KMS-11 (cell line): ENCODE measurements around the gene KAZN.

ENCODE experiments used
- H2AFZ ChIP-seq: fragments of 200-600 bp; sonication (generic); 2 replicates; pipeline ENCODE4 v1.6.1; 2016; ENCODE audit warnings: antibody characterized with exemption, mixed run types, low read depth
- H3K27ac ChIP-seq: fragments of 200-600 bp; sonication (generic); 2 replicates; pipeline ENCODE4 v1.6.1; 2016; ENCODE audit warnings: mild to moderate bottlenecking, mixed run types
- H3K27me3 ChIP-seq: fragments of 200-600 bp; sonication (generic); 2 replicates; pipeline ENCODE4 v1.6.1; 2017; ENCODE audit warnings: mild to moderate bottlenecking, low read depth, mixed run types, moderate library complexity; ENCODE audit not compliant: insufficient read depth
- H3K36me3 ChIP-seq: fragments of 200-600 bp; sonication (generic); 2 replicates; pipeline ENCODE4 v1.6.1; 2017; ENCODE audit warnings: mild to moderate bottlenecking, mixed run types; ENCODE audit not compliant: insufficient read depth
- H3K4me1 ChIP-seq: fragments of 200-600 bp; sonication (generic); 2 replicates; pipeline ENCODE4 v1.6.1; 2016; ENCODE audit warnings: mild to moderate bottlenecking, low read depth, mixed run types; ENCODE audit not compliant: poor library complexity, severe bottlenecking
- H3K4me2 ChIP-seq: fragments of 200-600 bp; sonication (generic); 2 replicates; pipeline ENCODE4 v1.7.0; 2016; ENCODE audit warnings: mild to moderate bottlenecking, mixed run types
- H3K4me3 ChIP-seq: fragments of 200-600 bp; sonication (generic); IDR thresholded peaks from 2 replicates; pipeline ENCODE4 v1.6.1; 2017; ENCODE audit warnings: low read depth, low read length, mixed read lengths; ENCODE audit not compliant: insufficient read depth
- H3K79me2 ChIP-seq: fragments of 200-600 bp; sonication (generic); 2 replicates; pipeline ENCODE4 v1.6.1; 2016; ENCODE audit warnings: low read depth, mixed run types; ENCODE audit not compliant: insufficient read depth
- H3K9ac ChIP-seq: fragments of 200-600 bp; sonication (generic); 2 replicates; pipeline ENCODE4 v1.6.1; 2016; ENCODE audit warnings: mild to moderate bottlenecking, mixed run types
- H4K20me1 ChIP-seq: fragments of 200-600 bp; sonication (generic); 2 replicates; pipeline ENCODE4 v1.6.1; 2016; ENCODE audit warnings: mild to moderate bottlenecking, mixed run types; ENCODE audit not compliant: insufficient read depth
- CTCF ChIP-seq: fragments of 200-600 bp; sonication (generic); conservative IDR thresholded peaks from 2 replicates; pipeline ENCODE4 v1.6.1; 2017; ENCODE audit warnings: low read depth, mild to moderate bottlenecking, antibody characterized with exemption, low read length, moderate library complexity, mixed read lengths

KAZN gene

GRCh38 chr1:15075817-15076216 lies 477.3 kb downstream of the KAZN start:
- H3K9ac ChIP-seq, result no peak overlapping the region
- no peak overlapping the region for H3K4me3 ChIP-seq
- H3K27ac ChIP-seq, result no peak overlapping the region
- no peaks in the 10 kb centered on the region for H3K4me1 ChIP-seq
- no peaks in the 10 kb centered on the region for H4K20me1 ChIP-seq
- no peaks in the 10 kb centered on the region for H3K36me3 ChIP-seq
- H2AFZ ChIP-seq, result no peak overlapping the region
- peaks cover 5% of the 10 kb centered on the region for H3K27me3 ChIP-seq
- no peak overlapping the region for H3K4me2 ChIP-seq
- TF ChIP-seq CTCF, result no peak
- no peaks in the 10 kb centered on the region for H3K79me2 ChIP-seq

GRCh38 chr1:15076807-15077206 lies 478.3 kb downstream of the KAZN start:
- Histone ChIP-seq H2AFZ (no peak overlapping the region), H3K4me1 (no peaks in the 10 kb centered on the region), H4K20me1 (no peaks in the 10 kb centered on the region), H3K27ac (no peak overlapping the region), H3K9ac (no peak overlapping the region), H3K4me3 (no peak overlapping the region), H3K36me3 (no peaks in the 10 kb centered on the region), H3K27me3 (peaks cover 5% of the 10 kb centered on the region), H3K79me2 (no peaks in the 10 kb centered on the region), H3K4me2 (no peak overlapping the region)
- TF ChIP-seq CTCF, result no peak

GRCh38 chr1:15077384-15077783 lies 478.9 kb downstream of the KAZN start:
- no peak overlapping the region for H3K4me2 ChIP-seq
- no peak overlapping the region for H3K4me3 ChIP-seq
- no peak for TF ChIP-seq CTCF
- no peak overlapping the region for H3K9ac ChIP-seq
- H3K27me3 ChIP-seq, result peaks cover 5% of the 10 kb centered on the region
- no peaks in the 10 kb centered on the region for H4K20me1 ChIP-seq
- no peaks in the 10 kb centered on the region for H3K4me1 ChIP-seq
- H3K79me2 ChIP-seq, result no peaks in the 10 kb centered on the region
- H3K36me3 ChIP-seq, result no peaks in the 10 kb centered on the region
- H3K27ac ChIP-seq, result no peak overlapping the region
- H2AFZ ChIP-seq, result no peak overlapping the region

- H3K4me1 ChIP-seq, result no peaks in the 10 kb centered on the region
- H3K36me3 ChIP-seq, result no peaks in the 10 kb centered on the region
- TF ChIP-seq CTCF, result no peak
- peaks cover 9% of the 10 kb centered on the region for H3K27me3 ChIP-seq
- no peak overlapping the region for H3K27ac ChIP-seq
- H3K4me3 ChIP-seq, result no peak overlapping the region
- H3K79me2 ChIP-seq, result no peaks in the 10 kb centered on the region
- no peak overlapping the region for H3K4me2 ChIP-seq
- H4K20me1 ChIP-seq, result no peaks in the 10 kb centered on the region
- no peak overlapping the region for H2AFZ ChIP-seq
- H3K9ac ChIP-seq, result no peak overlapping the region
These were observed 482.0 kb downstream of the KAZN start for GRCh38 chr1:15080328-15081007.
